Measurements from ENCODE around the gene CD160. TPM values are rescaled to one million over a fixed set of nuclear protein-coding genes. Genes with fewer than 3 reads are reported as not detected.

The CD160 gene
- total RNA-seq, 1 experiment from 2014 or later: not detected

GRCh38 chr1:145784409-145784808 lies 65.1 kb downstream of the CD160 start:
- no peak overlapping the region for H3K4me3 ChIP-seq (ENCODE audit: low read depth in 2 of 2, low read length in 2 of 2)
- H3K27ac ChIP-seq (ENCODE audit: low read length): peak overlapping the region; percentile 31; the same call in 1 of the 2 replicates
- BruUV-seq (replicated peaks): no TSS peak
- H3K36me3 ChIP-seq (ENCODE audit: control insufficient read depth, insufficient read depth, low read length): no peaks in the 10 kb centered on the region
- TF ChIP-seq POLR2AphosphoS5 (IDR thresholded peaks at IDR 0.05; ENCODE audit: low read depth, low read length) (no peak), TCF7L2 (IDR thresholded peaks at IDR 0.05; ENCODE audit: low read depth, low read length) (no peak), CTCF (IDR thresholded peaks at IDR 0.05) (no peak)
- CTCF ChIA-PET: no interaction called here
- POLR2A ChIA-PET: no interaction called here
- ATAC-seq (no peak), DNase-seq (ENCODE audit: low read depth, low spot score) (no peak)
- no peaks in the 10 kb centered on the region for H3K9me3 ChIP-seq (ENCODE audit: control insufficient read depth, insufficient read depth, low read depth, low read length)
- in situ Hi-C loops (cut with HindIII; ENCODE audit: low pct_unique_long_range_greater_than_20kb, low sequenced_read_pairs): no loop called here
- intact Hi-C loops (cut with micrococcal nuclease; ENCODE audit: unreplicated experiment): no loop called here
- H3K27me3 ChIP-seq (ENCODE audit: control insufficient read depth, insufficient read depth, low read length): no peaks in the 10 kb centered on the region
- H3K4me1 ChIP-seq (ENCODE audit: control insufficient read depth, insufficient read depth, low read length): peaks cover 35% of the 10 kb centered on the region

DNA sequence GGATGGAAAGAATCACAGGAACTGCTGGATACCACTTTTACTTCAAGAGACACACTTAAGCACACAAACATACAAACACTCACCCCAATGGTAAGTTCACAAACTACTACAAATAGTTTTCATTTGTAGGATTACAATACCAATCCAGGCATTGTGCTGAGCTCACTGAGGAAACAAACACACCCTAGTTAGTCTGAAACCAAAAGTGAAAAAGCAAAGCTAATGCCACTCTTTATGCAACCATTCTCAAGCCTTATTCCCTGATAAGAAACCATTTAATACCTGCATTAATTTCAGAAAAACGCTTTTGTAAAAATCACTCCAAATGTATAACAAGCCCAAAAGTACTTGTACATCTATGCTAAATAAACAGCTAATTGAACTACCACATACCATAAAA lies 66.2 kb downstream of the CD160 start:
- ChIA-PET POLR2A (no interaction called here), CTCF (no interaction called here)
- TF ChIP-seq REST (IDR thresholded peaks at IDR 0.05; ENCODE audit: insufficient read depth in 1 of 2, low read depth in 2 of 2, low read length in 1 of 2) (0 out of 4 replicates have a peak, but pooled peaks of 1 of the 2 experiments have one; percentile 6), POLR2AphosphoS5 (IDR thresholded peaks at IDR 0.05; ENCODE audit: low read depth, low read length) (no peak)
- Histone ChIP-seq H3K9me3 (ENCODE audit: control insufficient read depth, insufficient read depth, low read depth, low read length) (no peaks in the 10 kb centered on the region), H3K4me1 (ENCODE audit: control insufficient read depth, insufficient read depth, low read length) (peaks cover 35% of the 10 kb centered on the region), H3K4me3 (ENCODE audit: low read depth in 2 of 2, low read length in 2 of 2) (no peak overlapping the region), H3K27ac (ENCODE audit: low read length) (0 out of 2 replicates have a peak overlapping the region, but pooled peaks have one; percentile 8), H3K27me3 (ENCODE audit: control insufficient read depth, insufficient read depth, low read length) (no peaks in the 10 kb centered on the region), H3K36me3 (ENCODE audit: control insufficient read depth, insufficient read depth, low read length) (no peaks in the 10 kb centered on the region)
- no peak for ATAC-seq
- no TSS peak for BruUV-seq (replicated peaks)
- DNase-seq (ENCODE audit: low read depth, low spot score): no peak
- intact Hi-C loops (cut with micrococcal nuclease; ENCODE audit: unreplicated experiment) (no loop called here), in situ Hi-C loops (cut with HindIII; ENCODE audit: low pct_unique_long_range_greater_than_20kb, low sequenced_read_pairs) (no loop called here)

DNA sequence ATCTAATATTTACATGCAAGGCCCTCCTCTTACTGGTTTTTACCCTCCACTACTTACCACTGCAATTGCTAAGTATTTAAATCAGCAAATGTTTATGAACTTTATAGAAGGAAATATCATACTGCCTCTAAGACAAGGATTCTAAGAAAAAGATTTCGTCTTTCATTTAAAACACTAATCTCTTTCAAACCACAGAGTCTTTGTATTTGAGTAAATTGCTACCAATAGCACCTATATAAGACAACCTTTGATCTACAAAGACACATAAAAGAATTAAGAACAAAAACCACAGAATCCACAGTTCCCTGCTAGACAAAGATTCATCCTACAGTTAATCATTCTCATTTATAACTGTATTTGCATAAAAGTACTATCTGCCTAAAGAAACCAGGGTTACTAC lies 67.0 kb downstream of the CD160 start:
- Histone ChIP-seq H3K4me3 (ENCODE audit: low read depth in 2 of 2, low read length in 2 of 2) (no peak overlapping the region), H3K9me3 (ENCODE audit: control insufficient read depth, insufficient read depth, low read depth, low read length) (no peaks in the 10 kb centered on the region), H3K36me3 (ENCODE audit: control insufficient read depth, insufficient read depth, low read length) (no peaks in the 10 kb centered on the region), H3K27ac (ENCODE audit: low read length) (no peak overlapping the region), H3K4me1 (ENCODE audit: control insufficient read depth, insufficient read depth, low read length) (peaks cover 32% of the 10 kb centered on the region), H3K27me3 (ENCODE audit: control insufficient read depth, insufficient read depth, low read length) (no peaks in the 10 kb centered on the region)
- ChIA-PET POLR2A (no interaction called here), CTCF (no interaction called here)
- no peak for ATAC-seq
- BruUV-seq (replicated peaks): no TSS peak
- DNase-seq (ENCODE audit: low read depth, low spot score): no peak
- intact Hi-C loops (cut with micrococcal nuclease; ENCODE audit: unreplicated experiment): no loop called here
- TF ChIP-seq CTCF (IDR thresholded peaks at IDR 0.05) (no peak), SIN3A (IDR thresholded peaks at IDR 0.05; ENCODE audit: borderline replicate concordance, insufficient read depth, low read depth, low read length) (no peak), POLR2AphosphoS5 (IDR thresholded peaks at IDR 0.05; ENCODE audit: low read depth, low read length) (no peak), REST (IDR thresholded peaks at IDR 0.05; ENCODE audit: insufficient read depth in 1 of 2, low read depth in 2 of 2, low read length in 1 of 2) (no peak), TCF7L2 (IDR thresholded peaks at IDR 0.05; ENCODE audit: low read depth, low read length) (no peak)
- in situ Hi-C loops (cut with HindIII; ENCODE audit: low pct_unique_long_range_greater_than_20kb, low sequenced_read_pairs): no loop called here
